Mesendoderm (in vitro differentiated cells): ENCODE data around the gene OR51B2.

ENCODE experiments used
- DNase-seq: peaks from one replicate; pipeline ENCODE4 v3.0.0; 2013
- H2AK5ac ChIP-seq: 2 replicates; pipeline ENCODE4 v1.6.1; 2013; ENCODE audit warnings: low read length, inconsistent platforms
- H2BK120ac ChIP-seq: 2 replicates; pipeline ENCODE4 v1.6.1; 2013; ENCODE audit warnings: low read depth, mild to moderate bottlenecking, low read length, moderate library complexity, mixed read lengths
- H2BK15ac ChIP-seq: replicated peaks from 2 replicates; pipeline ENCODE4 v1.6.1; 2013; ENCODE audit warnings: low read depth, mild to moderate bottlenecking, moderate library complexity
- H2BK5ac ChIP-seq: 2 replicates; pipeline ENCODE4 v1.6.1; 2013; ENCODE audit warnings: low read length, inconsistent platforms
- H3K18ac ChIP-seq: 2 replicates; pipeline ENCODE4 v1.6.1; 2013; ENCODE audit warnings: mild to moderate bottlenecking, low read length, mixed read lengths
- H3K23ac ChIP-seq: one replicate; pipeline ENCODE4 v1.6.1; 2013; ENCODE audit warnings: low read length
- H3K27ac ChIP-seq: 2 replicates; pipeline ENCODE4 v1.5.1; 2013; ENCODE audit warnings: low read depth, mild to moderate bottlenecking, inconsistent platforms, low read length, moderate library complexity
- H3K27me3 ChIP-seq: 2 replicates; pipeline ENCODE4 v1.6.1; 2013; ENCODE audit warnings: low read length, control low read depth, mild to moderate bottlenecking, inconsistent platforms; ENCODE audit not compliant: insufficient read depth, poor library complexity
- H3K36me3 ChIP-seq: 2 replicates; pipeline ENCODE4 v1.6.1; 2013; ENCODE audit warnings: low read length, inconsistent platforms; ENCODE audit not compliant: control insufficient read depth, insufficient read depth
- H3K4ac ChIP-seq: one replicate; pipeline ENCODE4 v1.6.1; 2013; ENCODE audit warnings: low read depth, mild to moderate bottlenecking, low read length, moderate library complexity
- H3K4me1 ChIP-seq: 2 replicates; pipeline ENCODE4 v1.6.1; 2013; ENCODE audit warnings: low read depth, low read length, inconsistent platforms; ENCODE audit not compliant: control insufficient read depth
- H3K4me2 ChIP-seq: 2 replicates; pipeline ENCODE4 v1.6.1; 2013; ENCODE audit warnings: low read length
- H3K4me3 ChIP-seq: 2 replicates; pipeline ENCODE4 v1.5.1; 2013; ENCODE audit warnings: mild to moderate bottlenecking, low read length
- H3K56ac ChIP-seq: one replicate; pipeline ENCODE4 v1.6.1; 2013; ENCODE audit warnings: low read length
- H3K79me1 ChIP-seq: 2 replicates; pipeline ENCODE4 v1.6.1; 2013; ENCODE audit warnings: low read length, inconsistent platforms
- H3K79me2 ChIP-seq: 2 replicates; pipeline ENCODE4 v1.6.1; 2013; ENCODE audit warnings: mild to moderate bottlenecking, low read length; ENCODE audit not compliant: control insufficient read depth, insufficient read depth
- H3K9ac ChIP-seq: 2 replicates; pipeline ENCODE4 v1.6.1; 2013; ENCODE audit warnings: low read length, inconsistent platforms
- H4K5ac ChIP-seq: one replicate; pipeline ENCODE4 v1.6.1; 2013; ENCODE audit warnings: low read length
- H4K8ac ChIP-seq: one replicate; pipeline ENCODE4 v1.6.1; 2013; ENCODE audit warnings: low read depth, mild to moderate bottlenecking, control low read depth, low read length, moderate library complexity
- WGBS: extraction: QIAGEN DNeasy Blood & Tissue Kit; methylation state at CpG from one replicate; pipeline ENCODE4 v1.1.7; 2013; ENCODE audit warnings: low lambda C conversion rate, missing lambda C conversion rate; ENCODE audit not compliant: insufficient coverage; ENCODE audit errors: extremely low coverage; 5-methylcytosine and 5-hydroxymethylcytosine counted together

The OR51B2 gene

GRCh38 chr11:5289696-5290095, 34.4 kb downstream of the OR51B2 start:
- Histone ChIP-seq H3K23ac (no peak overlapping the region), H4K5ac (no peak overlapping the region), H3K4me2 (no peak overlapping the region), H2BK15ac (peak overlapping the region; percentile 46), H3K36me3 (no peaks in the 10 kb centered on the region), H3K4me1 (no peaks in the 10 kb centered on the region), H3K18ac (peak overlapping the region; percentile 69), H3K79me1 (no peaks in the 10 kb centered on the region), H2BK5ac (no peak overlapping the region), H4K8ac (no peak overlapping the region), H3K27me3 (no peaks in the 10 kb centered on the region), H3K56ac (no peak overlapping the region), H3K9ac (no peak overlapping the region), H3K27ac (no peak overlapping the region), H3K4ac (no peak overlapping the region), H3K4me3 (no peak overlapping the region), H2AK5ac (no peak overlapping the region), H2BK120ac (no peak overlapping the region), H3K79me2 (no peaks in the 10 kb centered on the region)
- no peak for DNase-seq

- no peak overlapping the region for H3K27ac ChIP-seq
- no peak overlapping the region for H3K4me2 ChIP-seq
- WGBS: no CpG with 5 or more reads among the region's 6 CpGs
- no peak overlapping the region for H2BK5ac ChIP-seq
- H3K27me3 ChIP-seq: no peaks in the 10 kb centered on the region
- H3K79me2 ChIP-seq: no peaks in the 10 kb centered on the region
- H3K18ac ChIP-seq: peak overlapping the region; percentile 69
- H2BK120ac ChIP-seq: no peak overlapping the region
- no peaks in the 10 kb centered on the region for H3K36me3 ChIP-seq
- H3K23ac ChIP-seq: no peak overlapping the region
- no peak overlapping the region for H3K9ac ChIP-seq
- no peak overlapping the region for H4K8ac ChIP-seq
- H3K56ac ChIP-seq: no peak overlapping the region
- DNase-seq: no peak
- peak overlapping the region; percentile 46 for H2BK15ac ChIP-seq
- no peaks in the 10 kb centered on the region for H3K79me1 ChIP-seq
- H3K4me1 ChIP-seq: no peaks in the 10 kb centered on the region
- H4K5ac ChIP-seq: no peak overlapping the region
- no peak overlapping the region for H3K4ac ChIP-seq
- H2AK5ac ChIP-seq: no peak overlapping the region
- no peak overlapping the region for H3K4me3 ChIP-seq
Observed at GRCh38 chr11:5288906-5289550, 35.1 kb downstream of the OR51B2 start.

GRCh38 chr11:5288108-5288905, 35.8 kb downstream of the OR51B2 start:
- Histone ChIP-seq H3K27ac (no peak overlapping the region), H2BK120ac (no peak overlapping the region), H3K4me2 (no peak overlapping the region), H2AK5ac (no peak overlapping the region), H4K8ac (no peak overlapping the region), H3K4me3 (no peak overlapping the region), H4K5ac (no peak overlapping the region), H3K56ac (no peak overlapping the region), H3K79me1 (no peaks in the 10 kb centered on the region), H3K27me3 (no peaks in the 10 kb centered on the region), H3K4ac (no peak overlapping the region), H3K36me3 (no peaks in the 10 kb centered on the region), H3K79me2 (no peaks in the 10 kb centered on the region), H3K23ac (no peak overlapping the region), H3K9ac (no peak overlapping the region), H3K18ac (no peak overlapping the region), H2BK5ac (no peak overlapping the region), H2BK15ac (no peak overlapping the region), H3K4me1 (no peaks in the 10 kb centered on the region)
- DNase-seq: peak; percentile 11
- no CpG with 5 or more reads among the region's 7 CpGs for WGBS

GRCh38 chr11:5286901-5287300, 37.2 kb downstream of the OR51B2 start:
- Histone ChIP-seq H3K4ac (no peak overlapping the region), H4K5ac (no peak overlapping the region), H4K8ac (no peak overlapping the region), H3K4me1 (no peaks in the 10 kb centered on the region), H3K36me3 (no peaks in the 10 kb centered on the region), H2BK15ac (no peak overlapping the region), H3K9ac (no peak overlapping the region), H3K23ac (no peak overlapping the region), H2AK5ac (no peak overlapping the region), H2BK5ac (no peak overlapping the region), H3K27me3 (no peaks in the 10 kb centered on the region), H3K4me2 (no peak overlapping the region), H2BK120ac (no peak overlapping the region), H3K18ac (no peak overlapping the region), H3K27ac (no peak overlapping the region), H3K79me2 (no peaks in the 10 kb centered on the region), H3K4me3 (no peak overlapping the region), H3K56ac (no peak overlapping the region), H3K79me1 (no peaks in the 10 kb centered on the region)
- DNase-seq: no peak
- WGBS: no CpG with 5 or more reads among the region's 3 CpGs

GRCh38 chr11:5286351-5286750, 37.7 kb downstream of the OR51B2 start:
- Histone ChIP-seq H3K4me1 (no peaks in the 10 kb centered on the region), H3K18ac (no peak overlapping the region), H2BK5ac (no peak overlapping the region), H4K8ac (no peak overlapping the region), H3K36me3 (no peaks in the 10 kb centered on the region), H3K27me3 (no peaks in the 10 kb centered on the region), H2BK15ac (no peak overlapping the region), H3K4me3 (no peak overlapping the region), H3K9ac (no peak overlapping the region), H3K79me1 (no peaks in the 10 kb centered on the region), H3K4ac (no peak overlapping the region), H3K56ac (no peak overlapping the region), H3K27ac (no peak overlapping the region), H4K5ac (no peak overlapping the region), H3K4me2 (no peak overlapping the region), H3K23ac (no peak overlapping the region), H2BK120ac (no peak overlapping the region), H2AK5ac (no peak overlapping the region), H3K79me2 (no peaks in the 10 kb centered on the region)
- no CpG with 5 or more reads among the region's 1 CpG for WGBS
- DNase-seq: no peak
